ENCODE measurements around the gene YJEFN3. TPM values are rescaled to one million over a fixed set of nuclear protein-coding genes. Genes with fewer than 3 reads are reported as not detected.
A peak's percentile ranks its signal among the peaks of the same experiment; 100 is the strongest.

YJEFN3 gene
- total RNA-seq, 1 donor from 2014 or later, result 2.6 TPM

DNA sequence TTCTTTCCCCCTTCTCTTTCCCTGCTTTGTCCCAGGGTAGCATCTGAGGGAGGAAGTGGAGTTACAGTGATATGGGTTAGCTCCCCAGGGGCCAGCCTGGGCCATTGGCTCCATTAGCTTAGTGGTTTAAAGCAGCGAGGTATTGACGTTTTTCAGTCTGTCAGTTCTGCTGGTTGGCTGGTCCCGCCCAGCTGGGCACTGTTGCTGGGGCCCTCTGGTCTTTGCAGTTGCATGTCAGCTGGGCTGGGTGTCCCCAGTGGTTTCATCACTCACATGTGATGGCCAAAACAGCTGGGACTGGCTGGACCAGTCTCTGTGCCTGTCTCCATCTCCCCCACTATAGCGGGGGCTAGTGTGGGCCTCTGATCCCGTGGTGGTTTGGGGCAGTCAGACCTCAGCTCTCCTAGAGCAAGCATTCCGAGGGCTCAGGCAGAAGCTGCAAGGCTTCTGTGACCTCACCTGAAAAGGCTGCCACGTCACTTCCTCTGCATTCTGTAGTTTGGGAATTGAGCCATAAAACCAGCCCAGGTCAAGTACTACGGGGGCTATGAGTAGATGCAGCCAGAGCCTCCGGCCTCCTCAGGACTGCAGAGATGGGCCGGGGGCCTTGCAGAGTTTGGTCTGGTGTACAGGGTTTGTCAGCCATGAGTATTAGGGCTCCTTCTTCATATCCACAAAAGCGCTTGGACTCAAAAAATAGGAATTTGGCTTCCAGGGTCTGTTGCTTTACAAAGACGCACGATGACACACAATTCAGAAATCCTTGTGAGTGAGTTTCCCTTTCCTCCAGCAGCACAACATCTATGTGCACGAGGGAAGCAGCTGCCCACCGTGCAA, 43.3 kb upstream of the YJEFN3 start:
- Mint-ChIP-seq H3K27ac (peak overlapping the region; percentile 53), H3K4me3 (no peak overlapping the region), H3K4me1 (peaks cover 49% of the 10 kb centered on the region), H3K27me3 (ENCODE audit: insufficient read depth, low read depth) (peaks cover 12% of the 10 kb centered on the region), H3K36me3 (peaks cover 3% of the 10 kb centered on the region), H3K9me3 (no peaks in the 10 kb centered on the region)
- Histone ChIP-seq H3K79me2 (ENCODE audit: low read depth) (peaks cover 76% of the 10 kb centered on the region), H3K4me3 (no peak overlapping the region), H3K36me3 (no peaks in the 10 kb centered on the region), H3K27me3 (no peaks in the 10 kb centered on the region), H3K4me2 (no peak overlapping the region), H3K9ac (no peak overlapping the region), H3K4me1 (peaks cover 34% of the 10 kb centered on the region), H2AFZ (replicated peaks) (no peak overlapping the region), H3K27ac (no peak overlapping the region), H4K20me1 (ENCODE audit: low read depth) (peaks cover 40% of the 10 kb centered on the region), H3F3A (ENCODE audit: low read depth) (peaks cover 28% of the 10 kb centered on the region), H3K9me3 (ENCODE audit: low read depth) (no peaks in the 10 kb centered on the region)
- DNase-seq (ENCODE audit: low spot score), result no peak
- TF ChIP-seq, protein P1, sequence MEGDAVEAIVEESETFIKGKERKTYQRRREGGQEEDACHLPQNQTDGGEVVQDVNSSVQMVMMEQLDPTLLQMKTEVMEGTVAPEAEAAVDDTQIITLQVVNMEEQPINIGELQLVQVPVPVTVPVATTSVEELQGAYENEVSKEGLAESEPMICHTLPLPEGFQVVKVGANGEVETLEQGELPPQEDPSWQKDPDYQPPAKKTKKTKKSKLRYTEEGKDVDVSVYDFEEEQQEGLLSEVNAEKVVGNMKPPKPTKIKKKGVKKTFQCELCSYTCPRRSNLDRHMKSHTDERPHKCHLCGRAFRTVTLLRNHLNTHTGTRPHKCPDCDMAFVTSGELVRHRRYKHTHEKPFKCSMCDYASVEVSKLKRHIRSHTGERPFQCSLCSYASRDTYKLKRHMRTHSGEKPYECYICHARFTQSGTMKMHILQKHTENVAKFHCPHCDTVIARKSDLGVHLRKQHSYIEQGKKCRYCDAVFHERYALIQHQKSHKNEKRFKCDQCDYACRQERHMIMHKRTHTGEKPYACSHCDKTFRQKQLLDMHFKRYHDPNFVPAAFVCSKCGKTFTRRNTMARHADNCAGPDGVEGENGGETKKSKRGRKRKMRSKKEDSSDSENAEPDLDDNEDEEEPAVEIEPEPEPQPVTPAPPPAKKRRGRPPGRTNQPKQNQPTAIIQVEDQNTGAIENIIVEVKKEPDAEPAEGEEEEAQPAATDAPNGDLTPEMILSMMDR (IDR thresholded peaks at IDR 0.05), result no peak
- TF ChIP-seq EZH2phosphoT487 (IDR thresholded peaks at IDR 0.05) (no peak), EZH2 (IDR thresholded peaks at IDR 0.05) (no peak)

DNA sequence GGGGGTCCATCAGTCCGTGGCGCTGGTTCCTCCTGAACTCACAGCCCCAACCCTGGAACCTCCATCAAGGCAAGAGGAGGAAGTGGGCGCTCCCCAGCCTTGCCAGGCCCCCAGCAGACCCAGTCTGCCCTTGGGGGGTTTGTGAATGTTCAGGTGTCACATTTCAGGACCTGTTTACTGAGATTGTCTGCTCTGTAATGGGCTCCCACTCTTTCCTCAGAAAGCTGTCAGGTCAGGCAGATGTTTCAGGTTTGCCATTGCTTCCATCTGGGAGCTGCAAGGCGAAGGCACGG, 42.8 kb upstream of the YJEFN3 start:
- no peaks in the 10 kb centered on the region for H3K9me3 Mint-ChIP-seq
- H3K36me3 ChIP-seq, result no peaks in the 10 kb centered on the region
- peaks cover 52% of the 10 kb centered on the region for H3K4me1 Mint-ChIP-seq
- H3K27me3 ChIP-seq, result no peaks in the 10 kb centered on the region
- H3K9me3 ChIP-seq (ENCODE audit: low read depth), result no peaks in the 10 kb centered on the region
- H3K36me3 Mint-ChIP-seq, result peaks cover 3% of the 10 kb centered on the region
- H3F3A ChIP-seq (ENCODE audit: low read depth), result peaks cover 28% of the 10 kb centered on the region
- H2AFZ ChIP-seq (replicated peaks), result no peak overlapping the region
- no peak overlapping the region for H3K27ac ChIP-seq
- no peak overlapping the region for H3K4me3 ChIP-seq
- H3K9ac ChIP-seq, result no peak overlapping the region
- no peak for DNase-seq (ENCODE audit: low spot score)
- no peak overlapping the region for H3K27ac Mint-ChIP-seq
- H4K20me1 ChIP-seq (ENCODE audit: low read depth), result peaks cover 42% of the 10 kb centered on the region
- peaks cover 75% of the 10 kb centered on the region for H3K79me2 ChIP-seq (ENCODE audit: low read depth)
- H3K27me3 Mint-ChIP-seq (ENCODE audit: insufficient read depth, low read depth), result peaks cover 12% of the 10 kb centered on the region
- peaks cover 34% of the 10 kb centered on the region for H3K4me1 ChIP-seq
- no peak overlapping the region for H3K4me3 Mint-ChIP-seq
- no peak overlapping the region for H3K4me2 ChIP-seq
- TF ChIP-seq, protein P1 (IDR thresholded peaks at IDR 0.05), result no peak
- TF ChIP-seq EZH2phosphoT487 (IDR thresholded peaks at IDR 0.05) (no peak), EZH2 (IDR thresholded peaks at IDR 0.05) (no peak)

DNA sequence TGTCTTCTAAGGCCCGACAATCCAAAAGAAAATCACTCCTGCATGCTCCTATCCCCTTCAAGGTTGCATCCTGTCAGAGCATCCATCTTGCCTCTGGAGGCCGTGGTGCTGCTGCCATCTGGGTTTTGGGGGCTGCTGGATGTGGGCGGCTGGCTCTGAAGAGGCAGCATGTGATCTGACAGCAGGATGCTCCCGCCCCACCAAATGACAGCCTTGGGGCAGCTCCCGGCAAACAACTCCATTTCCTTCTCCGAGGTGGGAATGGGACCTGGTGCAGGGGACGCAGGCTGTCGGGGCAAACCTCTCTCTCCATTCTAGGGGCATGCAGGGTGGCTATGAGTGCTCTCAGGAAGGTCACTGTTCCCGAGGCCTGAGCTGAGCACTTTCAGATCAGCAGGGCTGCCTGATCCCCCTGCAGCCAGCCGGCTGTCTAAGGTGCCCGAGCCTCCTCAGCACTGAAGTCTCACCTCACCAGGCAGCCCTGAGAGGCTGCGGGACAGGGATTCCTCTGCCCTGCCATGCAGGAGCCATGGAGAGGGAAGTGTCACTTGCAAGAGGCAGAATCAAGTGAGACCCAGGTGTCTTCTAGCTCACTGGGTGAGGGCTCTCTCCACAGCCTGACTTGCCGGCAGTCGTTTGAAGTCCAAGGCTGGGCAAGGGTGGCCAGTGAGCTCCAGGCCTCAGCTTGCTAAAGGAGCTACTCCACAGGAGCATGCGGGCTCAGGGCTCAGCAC, 42.2 kb upstream of the YJEFN3 start:
- no peaks in the 10 kb centered on the region for H3K9me3 Mint-ChIP-seq
- Histone ChIP-seq H4K20me1 (ENCODE audit: low read depth) (peaks cover 45% of the 10 kb centered on the region), H3K27ac (no peak overlapping the region), H3K36me3 (no peaks in the 10 kb centered on the region), H3K27me3 (no peaks in the 10 kb centered on the region), H3K4me2 (no peak overlapping the region), H2AFZ (replicated peaks) (no peak overlapping the region), H3K9ac (no peak overlapping the region), H3F3A (ENCODE audit: low read depth) (peaks cover 28% of the 10 kb centered on the region), H3K4me1 (peaks cover 34% of the 10 kb centered on the region), H3K79me2 (ENCODE audit: low read depth) (peaks cover 75% of the 10 kb centered on the region), H3K9me3 (ENCODE audit: low read depth) (no peaks in the 10 kb centered on the region), H3K4me3 (no peak overlapping the region)
- H3K27ac Mint-ChIP-seq, result peak overlapping the region; percentile 90
- peaks cover 3% of the 10 kb centered on the region for H3K36me3 Mint-ChIP-seq
- H3K27me3 Mint-ChIP-seq (ENCODE audit: insufficient read depth, low read depth), result peaks cover 10% of the 10 kb centered on the region
- H3K4me1 Mint-ChIP-seq, result peaks cover 52% of the 10 kb centered on the region
- DNase-seq (ENCODE audit: low spot score), result no peak
- no peak overlapping the region for H3K4me3 Mint-ChIP-seq
- TF ChIP-seq, protein P1 (IDR thresholded peaks at IDR 0.05), result no peak
- TF ChIP-seq EZH2phosphoT487 (IDR thresholded peaks at IDR 0.05) (no peak), EZH2 (IDR thresholded peaks at IDR 0.05) (no peak)
